GM12878 (cell line): Measurements from ENCODE around the gene DDX42. TPM values are rescaled to one million over a fixed set of nuclear protein-coding genes. Genes with fewer than 3 reads are reported as not detected.
A peak's percentile ranks its signal among the peaks of the same experiment; 100 is the strongest.
"Not testable (repeated sequence)": the region's sequence is repeated elsewhere in the genome, so short reads cannot be mapped to it uniquely, and the experiment has no call there.

ENCODE experiments used
- ATAC-seq: fragments of 200-7000 bp; cut with Tn5 transposase; 3 replicates; pipeline ENCODE4 v1.9.1; 2020; ENCODE audit warnings: mild to moderate bottlenecking, moderate library complexity
- BruUV-seq: library from RNA; stranded (reverse); fragments of 400-500 nt; replicated peaks from 2 replicates; lab custom pipeline; 2021; lab: Mats Ljungman, UMichigan
- CTCF ChIA-PET: fragments of 300-600 bp; sonication (Branson Sonifier 250); formaldehyde crosslinking; extraction: SDS; loops from one replicate; lab custom pipeline; 2021; ENCODE audit warnings: inconsistent platforms; lab: Yijun Ruan, JAX
- POLR2A ChIA-PET: fragments of 350-600 bp; formaldehyde crosslinking; extraction: SDS; loops from one replicate; lab custom pipeline; 2021; ENCODE audit warnings: inconsistent platforms; lab: Charles Lee
- RAD21 ChIA-PET: fragments of 300-600 bp; sonication (Branson Sonifier 250); formaldehyde crosslinking; loops from one replicate; lab custom pipeline; 2023; ENCODE audit warnings: antibody characterized with exemption; ENCODE audit not compliant: unreplicated experiment; lab: Charles Lee
- SMC1A ChIA-PET: fragments of 300-600 bp; sonication (Branson Sonifier 250); formaldehyde crosslinking; loops from one replicate; lab custom pipeline; 2023; ENCODE audit not compliant: unreplicated experiment, uncharacterized antibody; lab: Charles Lee
- DNase-seq: peaks from one replicate; pipeline ENCODE4 v3.0.0-alpha.2; 2011; ENCODE audit warnings: low read depth, low spot score
- FAIRE-seq: peaks from 3 replicates; lab custom pipeline; 2011; peaks lifted over from hg19 to GRCh38; lab: Jason Lieb, UNC
- H2AFZ ChIP-seq: 2 replicates; pipeline ENCODE4 v1.6.0; 2011; ENCODE audit warnings: low read depth, low read length, control low read depth; ENCODE audit not compliant: control insufficient read depth
- H3K27ac ChIP-seq: 2 replicates; pipeline ENCODE4 v1.5.1; 2011; ENCODE audit warnings: control low read depth; ENCODE audit not compliant: control insufficient read depth, insufficient read depth
- H3K27me3 ChIP-seq, 2 experiments: replicated peaks in 1 of 2; 2 replicates each; pipeline versions ENCODE4 v1.6.0 to v1.6.1; 2011; ENCODE audit warnings: low read length in 1 of 2; ENCODE audit not compliant: control insufficient read depth in 2 of 2, insufficient read depth in 2 of 2
- H3K36me3 ChIP-seq, 2 experiments: 2 replicates each; pipeline ENCODE4 v1.5.1; 2011; ENCODE audit warnings: low read length in 1 of 2; ENCODE audit not compliant: control insufficient read depth in 2 of 2, insufficient read depth in 2 of 2
- H3K4me1 ChIP-seq: 2 replicates; pipeline ENCODE4 v1.6.1; 2011; ENCODE audit warnings: mild to moderate bottlenecking, low read length, moderate library complexity, mixed read lengths; ENCODE audit not compliant: control insufficient read depth, insufficient read depth
- H3K4me2 ChIP-seq: 2 replicates; pipeline ENCODE4 v1.6.0; 2011; ENCODE audit warnings: control low read depth; ENCODE audit not compliant: control insufficient read depth, insufficient read depth
- H3K4me3 ChIP-seq: fragments of 200-600 bp; sonication (generic); 2 replicates; pipeline ENCODE4 v1.5.1; 2016
- H3K79me2 ChIP-seq: 2 replicates; pipeline ENCODE4 v1.6.0; 2011; ENCODE audit warnings: low read length; ENCODE audit not compliant: control insufficient read depth, insufficient read depth
- H3K9ac ChIP-seq: 2 replicates; pipeline ENCODE4 v1.8.0; 2011; ENCODE audit warnings: low read length, control low read depth, mixed read lengths; ENCODE audit not compliant: control insufficient read depth, insufficient read depth
- H3K9me3 ChIP-seq: replicated peaks from 3 replicates; pipeline ENCODE4 v1.5.1; 2011; ENCODE audit warnings: mild to moderate bottlenecking, low read length; ENCODE audit not compliant: control insufficient read depth, insufficient read depth
- H4K20me1 ChIP-seq: 2 replicates; pipeline ENCODE4 v1.6.0; 2011; ENCODE audit not compliant: control insufficient read depth, insufficient read depth
- CTCF ChIP-seq, 3 experiments: IDR thresholded peaks in 2 of 3; conservative IDR thresholded peaks in 1 of 3; 2 replicates each; pipeline ENCODE4 v1.5.1; 2011; ENCODE audit warnings: low read depth in 3 of 3, low read length in 3 of 3, mild to moderate bottlenecking in 3 of 3, control low read depth in 2 of 3, moderate library complexity in 2 of 3, inconsistent platforms in 1 of 3, mixed read lengths in 1 of 3; ENCODE audit not compliant: control insufficient read depth in 2 of 3, insufficient read depth in 1 of 3; ENCODE audit errors: extremely low read depth in 1 of 3
- whole genome bisulfite sequencing: methylation state at CpG from one replicate; pipeline ENCODE4 v1.1.6; 2016; ENCODE audit warnings: low lambda C conversion rate; ENCODE audit not compliant: insufficient replicate concordance, insufficient coverage; ENCODE audit errors: missing lambda C conversion rate; 5-methylcytosine and 5-hydroxymethylcytosine counted together
- in situ Hi-C: fragments of 300-500 bp; cut with MboI; formaldehyde crosslinking; loops from 9 replicates; pipeline ENCODE4 v1.14.3; 2018; ENCODE audit warnings: mixed read lengths
- intact Hi-C: fragments of 100-400 bp; cut with micrococcal nuclease; formaldehyde crosslinking; loops from one replicate; pipeline ENCODE4 v1.14.2; 2022; ENCODE audit not compliant: unreplicated experiment
- polyA plus RNA-seq, 11 experiments: library from polyadenylated mRNA; depleted of rRNA in 4 of 11; unstranded in 6 of 11; stranded (reverse) in 5 of 11; fragments of >200 nt; fragmentation: Nextera tagmentation in 4 of 11; fragmentation: Illumina TruSeq in 1 of 11; extraction: Ambion mirVana in 4 of 11; extraction: Trizol in 1 of 11; gene quantifications; 1 replicate in 1 of 11; 2 replicates in 10 of 11; pipeline versions ENCODE4 v1.2.1 to v1.2.3, GENCODE V29; 2011 to 2016; ENCODE audit warnings: inconsistent platforms in 2 of 11, missing spikeins in 2 of 11, low read depth in 1 of 11
- total RNA-seq, 4 experiments: library from RNA; depleted of rRNA in 3 of 4; stranded (reverse); fragments of >200 nt in 3 of 4; fragmentation: Illumina TruSeq in 1 of 4; extraction: Trizol in 1 of 4; gene quantifications; 2 replicates each; pipeline versions ENCODE4 v1.2.1 to v1.2.3, GENCODE V29; 2013 to 2021

Gene DDX42
- total and polyA plus RNA-seq, 10 of the 15 experiments (the other 5 are each of a cell fraction or from before 2014, with no cell fraction given), result 14.6 to 147 (median 65.3) TPM

DNA sequence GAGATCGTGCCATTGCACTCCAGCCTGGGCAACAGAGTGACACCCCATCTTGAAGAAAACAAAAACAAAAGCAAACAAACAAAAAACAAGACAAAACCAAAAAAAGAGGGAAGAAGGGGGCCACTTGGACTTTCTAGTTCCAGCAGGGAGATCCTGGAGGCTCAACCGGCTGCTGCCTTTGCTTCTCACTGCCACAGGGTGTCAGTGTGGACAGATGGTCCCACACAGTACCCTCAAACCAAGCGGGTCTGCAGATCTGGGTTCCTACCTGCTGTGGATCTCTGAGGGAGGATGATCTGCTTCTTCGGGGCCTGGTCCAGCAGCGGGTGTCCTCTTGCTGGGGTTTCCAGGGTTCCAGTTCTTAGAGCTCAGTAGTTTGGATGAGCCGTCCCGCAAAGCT, 92.7 kb downstream of the DDX42 start:
- intact Hi-C loops, POLR2A ChIA-PET, H4K20me1 ChIP-seq, H3K9me3 ChIP-seq, RAD21 ChIA-PET, H3K27me3 ChIP-seq, DNase-seq, FAIRE-seq, H3K4me1 ChIP-seq, H2AFZ ChIP-seq, H3K79me2 ChIP-seq, H3K4me3 ChIP-seq, BruUV-seq, in situ Hi-C loops, H3K27ac ChIP-seq, SMC1A ChIA-PET, H3K36me3 ChIP-seq, H3K9ac ChIP-seq, H3K4me2 ChIP-seq: not testable (repeated sequence)
- WGBS, result 34% methylated on average over 7 of the region's 7 CpGs
- peak; percentile 70 for ATAC-seq
- CTCF ChIA-PET, result interaction anchor here (0.7 to 4.8 kb wide), 22 partner anchors 8 to 460 kb away, joined by 3 to 51 read pairs (median 4); partner anchors contain the start of genes GH1, ICAM2 and SMARCD2
- TF ChIP-seq CTCF (IDR thresholded peaks at IDR 0.05 in 2 of 3, conservative IDR thresholded peaks at IDR 0.05 in 1 of 3; ENCODE audit: control insufficient read depth in 2 of 3, extremely low read depth in 1 of 3, insufficient read depth in 1 of 3, low read depth in 3 of 3, low read length in 3 of 3), result 0 out of 6 replicates have a peak, but pooled peaks of 1 of the 3 experiments have one; percentile 17

Other genes with a start within 250 kb of the DDX42 start
Only the 7 nearest of the 18 such genes appear.
- 247 and 261 TPM in 2 replicates for gene LIMD2, start 74.0 kb upstream of the DDX42 start, total RNA-seq (2014; rRNA removed)
- gene LIMD2, start 74.0 kb upstream of the DDX42 start, total RNA-seq (2014; rRNA removed; fragmentation: Illumina TruSeq; extraction: Trizol), result 75.5 and 81.3 TPM in 2 replicates
- 251 and 259 TPM in 2 replicates for gene LIMD2, start 74.0 kb upstream of the DDX42 start, total RNA-seq (2021)
- gene LIMD2, start 74.0 kb upstream of the DDX42 start, polyA plus RNA-seq (2011; rRNA removed), result 40.7 and 103 TPM in 2 replicates
- 5.9 and 58.2 TPM in 2 replicates for gene LIMD2, start 74.0 kb upstream of the DDX42 start, polyA plus RNA-seq (2014; fragmentation: Illumina TruSeq; extraction: Trizol)
- gene LIMD2, start 74.0 kb upstream of the DDX42 start, polyA plus RNA-seq (2014; fragmentation: Nextera tagmentation; extraction: Ambion mirVana), result 1 to 10 TPM; 1.1 to 5.0 TPM
- 290 and 364 TPM in 2 replicates for gene LIMD2, start 74.0 kb upstream of the DDX42 start, polyA plus RNA-seq (2014; rRNA removed)
- 100 to 1,000 TPM; 307 to 339 TPM for gene LIMD2, start 74.0 kb upstream of the DDX42 start, polyA plus RNA-seq (2016; fragmentation: Nextera tagmentation; extraction: Ambion mirVana)
- 28.6 and 33.2 TPM in 2 replicates for gene STRADA, start 32.4 kb upstream of the DDX42 start, total RNA-seq (2014; rRNA removed)
- 30.8 and 32.8 TPM in 2 replicates for gene STRADA, start 32.4 kb upstream of the DDX42 start, total RNA-seq (2014; rRNA removed; fragmentation: Illumina TruSeq; extraction: Trizol)
- gene STRADA, start 32.4 kb upstream of the DDX42 start, total RNA-seq (2021), result 40.0 and 45.3 TPM in 2 replicates
- gene STRADA, start 32.4 kb upstream of the DDX42 start, polyA plus RNA-seq (2011; rRNA removed), result 43.0 and 50.5 TPM in 2 replicates
- 49.5 and 51.2 TPM in 2 replicates for gene STRADA, start 32.4 kb upstream of the DDX42 start, polyA plus RNA-seq (2014; fragmentation: Illumina TruSeq; extraction: Trizol)
- 10 to 100 TPM; 13.3 to 15.6 TPM for gene STRADA, start 32.4 kb upstream of the DDX42 start, polyA plus RNA-seq (2014; fragmentation: Nextera tagmentation; extraction: Ambion mirVana)
- gene STRADA, start 32.4 kb upstream of the DDX42 start, polyA plus RNA-seq (2014; rRNA removed), result 39.7 and 42.7 TPM in 2 replicates
- gene STRADA, start 32.4 kb upstream of the DDX42 start, polyA plus RNA-seq (2016; fragmentation: Nextera tagmentation; extraction: Ambion mirVana), result 10 to 100 TPM; 50.0 to 54.1 TPM
- gene CCDC47, start 573 bp upstream of the DDX42 start, total RNA-seq (2014; rRNA removed), result 41.3 and 44.3 TPM in 2 replicates
- 70.5 and 79.2 TPM in 2 replicates for gene CCDC47, start 573 bp upstream of the DDX42 start, total RNA-seq (2014; rRNA removed; fragmentation: Illumina TruSeq; extraction: Trizol)
- 59.2 and 63.9 TPM in 2 replicates for gene CCDC47, start 573 bp upstream of the DDX42 start, total RNA-seq (2021)
- gene CCDC47, start 573 bp upstream of the DDX42 start, polyA plus RNA-seq (2011; rRNA removed), result 67.9 and 92.7 TPM in 2 replicates
- gene CCDC47, start 573 bp upstream of the DDX42 start, polyA plus RNA-seq (2014; fragmentation: Illumina TruSeq; extraction: Trizol), result 81.4 and 108 TPM in 2 replicates
- gene CCDC47, start 573 bp upstream of the DDX42 start, polyA plus RNA-seq (2014; fragmentation: Nextera tagmentation; extraction: Ambion mirVana), result 10 to 100 TPM; 13.6 to 17.4 TPM
- gene CCDC47, start 573 bp upstream of the DDX42 start, polyA plus RNA-seq (2014; rRNA removed), result 52.2 and 56.8 TPM in 2 replicates
- 10 to 100 TPM; 55.8 to 61.0 TPM for gene CCDC47, start 573 bp upstream of the DDX42 start, polyA plus RNA-seq (2016; fragmentation: Nextera tagmentation; extraction: Ambion mirVana)
- 37.1 and 55.0 TPM in 2 replicates for gene PSMC5, start 53.3 kb downstream of the DDX42 start, total RNA-seq (2014; rRNA removed)
- 89.0 and 89.2 TPM in 2 replicates for gene PSMC5, start 53.3 kb downstream of the DDX42 start, total RNA-seq (2014; rRNA removed; fragmentation: Illumina TruSeq; extraction: Trizol)
- gene PSMC5, start 53.3 kb downstream of the DDX42 start, total RNA-seq (2021), result 124 TPM in 2 replicates
- gene PSMC5, start 53.3 kb downstream of the DDX42 start, polyA plus RNA-seq (2011; rRNA removed), result 119 and 156 TPM in 2 replicates
- 139 TPM in 2 replicates for gene PSMC5, start 53.3 kb downstream of the DDX42 start, polyA plus RNA-seq (2014; fragmentation: Illumina TruSeq; extraction: Trizol)
- 100 to 1,000 TPM; 115 to 266 TPM for gene PSMC5, start 53.3 kb downstream of the DDX42 start, polyA plus RNA-seq (2014; fragmentation: Nextera tagmentation; extraction: Ambion mirVana)
- gene PSMC5, start 53.3 kb downstream of the DDX42 start, polyA plus RNA-seq (2014; rRNA removed), result 164 and 173 TPM in 2 replicates
- gene PSMC5, start 53.3 kb downstream of the DDX42 start, polyA plus RNA-seq (2016; fragmentation: Nextera tagmentation; extraction: Ambion mirVana), result 100 to 1,000 TPM; 212 to 214 TPM
- 48.9 and 57.5 TPM in 2 replicates for gene FTSJ3, start 53.5 kb downstream of the DDX42 start, total RNA-seq (2014; rRNA removed)
- 46.9 and 47.0 TPM in 2 replicates for gene FTSJ3, start 53.5 kb downstream of the DDX42 start, total RNA-seq (2014; rRNA removed; fragmentation: Illumina TruSeq; extraction: Trizol)
- gene FTSJ3, start 53.5 kb downstream of the DDX42 start, total RNA-seq (2021), result 46.7 and 54.0 TPM in 2 replicates
- gene FTSJ3, start 53.5 kb downstream of the DDX42 start, polyA plus RNA-seq (2011; rRNA removed), result 35.9 and 38.4 TPM in 2 replicates
- gene FTSJ3, start 53.5 kb downstream of the DDX42 start, polyA plus RNA-seq (2014; fragmentation: Illumina TruSeq; extraction: Trizol), result 50.5 and 54.9 TPM in 2 replicates
- gene FTSJ3, start 53.5 kb downstream of the DDX42 start, polyA plus RNA-seq (2014; fragmentation: Nextera tagmentation; extraction: Ambion mirVana), result 10 to 100 TPM; 17.2 to 34.2 TPM
- gene FTSJ3, start 53.5 kb downstream of the DDX42 start, polyA plus RNA-seq (2014; rRNA removed), result 42.6 TPM in 2 replicates
- gene FTSJ3, start 53.5 kb downstream of the DDX42 start, polyA plus RNA-seq (2016; fragmentation: Nextera tagmentation; extraction: Ambion mirVana), result 10 to 100 TPM; 71.0 to 79.2 TPM
- gene SMARCD2, start 68.5 kb downstream of the DDX42 start, total RNA-seq (2014; rRNA removed), result 111 and 112 TPM in 2 replicates
- gene SMARCD2, start 68.5 kb downstream of the DDX42 start, total RNA-seq (2014; rRNA removed; fragmentation: Illumina TruSeq; extraction: Trizol), result 53.4 and 55.6 TPM in 2 replicates
- 95.3 and 97.9 TPM in 2 replicates for gene SMARCD2, start 68.5 kb downstream of the DDX42 start, total RNA-seq (2021)
- 33.4 and 78.4 TPM in 2 replicates for gene SMARCD2, start 68.5 kb downstream of the DDX42 start, polyA plus RNA-seq (2011; rRNA removed)
- 56.1 and 71.5 TPM in 2 replicates for gene SMARCD2, start 68.5 kb downstream of the DDX42 start, polyA plus RNA-seq (2014; fragmentation: Illumina TruSeq; extraction: Trizol)
- gene SMARCD2, start 68.5 kb downstream of the DDX42 start, polyA plus RNA-seq (2014; fragmentation: Nextera tagmentation; extraction: Ambion mirVana), result 1 to 10 TPM; 2.4 to 5.6 TPM
- 72.7 and 80.6 TPM in 2 replicates for gene SMARCD2, start 68.5 kb downstream of the DDX42 start, polyA plus RNA-seq (2014; rRNA removed)
- gene SMARCD2, start 68.5 kb downstream of the DDX42 start, polyA plus RNA-seq (2016; fragmentation: Nextera tagmentation; extraction: Ambion mirVana), result 10 to 100 TPM; 13.7 to 47.8 TPM
- not detected in 2 replicates for gene CSH2, start 99.5 kb downstream of the DDX42 start, total RNA-seq (2014; rRNA removed)
- not detected in 2 replicates for gene CSH2, start 99.5 kb downstream of the DDX42 start, total RNA-seq (2014; rRNA removed; fragmentation: Illumina TruSeq; extraction: Trizol)
- gene CSH2, start 99.5 kb downstream of the DDX42 start, total RNA-seq (2021), result not detected in 2 replicates
- gene CSH2, start 99.5 kb downstream of the DDX42 start, polyA plus RNA-seq (2011; rRNA removed), result not detected in 2 replicates
- not detected in 2 replicates for gene CSH2, start 99.5 kb downstream of the DDX42 start, polyA plus RNA-seq (2014; fragmentation: Illumina TruSeq; extraction: Trizol)
- gene CSH2, start 99.5 kb downstream of the DDX42 start, polyA plus RNA-seq (2014; fragmentation: Nextera tagmentation; extraction: Ambion mirVana), result not detected
- not detected in 2 replicates for gene CSH2, start 99.5 kb downstream of the DDX42 start, polyA plus RNA-seq (2014; rRNA removed)
- not detected for gene CSH2, start 99.5 kb downstream of the DDX42 start, polyA plus RNA-seq (2016; fragmentation: Nextera tagmentation; extraction: Ambion mirVana)